HG03575 (cell line): Measurements from ENCODE around the gene HPSE2.
"Not testable (repeated sequence)": the region's sequence is repeated elsewhere in the genome, so short reads cannot be mapped to it uniquely, and the experiment has no call there.

Source experiments
- ATAC-seq: cut with Tn5 transposase; IDR thresholded peaks from one replicate; pipeline ENCODE4 v1.9.1; 2021; ENCODE audit not compliant: unreplicated experiment, insufficient number of reproducible peaks, low FRiP score; ENCODE audit errors: extremely low read depth

HPSE2 gene

GRCh38 chr10:99042051-99042771 is 193.4 kb downstream of the HPSE2 start:
- ATAC-seq, result no peak

GRCh38 chr10:99041468-99041867 is 194.2 kb downstream of the HPSE2 start:
- no peak for ATAC-seq

GRCh38 chr10:99013885-99014284 is 221.8 kb downstream of the HPSE2 start:
- ATAC-seq, result no peak

DNA sequence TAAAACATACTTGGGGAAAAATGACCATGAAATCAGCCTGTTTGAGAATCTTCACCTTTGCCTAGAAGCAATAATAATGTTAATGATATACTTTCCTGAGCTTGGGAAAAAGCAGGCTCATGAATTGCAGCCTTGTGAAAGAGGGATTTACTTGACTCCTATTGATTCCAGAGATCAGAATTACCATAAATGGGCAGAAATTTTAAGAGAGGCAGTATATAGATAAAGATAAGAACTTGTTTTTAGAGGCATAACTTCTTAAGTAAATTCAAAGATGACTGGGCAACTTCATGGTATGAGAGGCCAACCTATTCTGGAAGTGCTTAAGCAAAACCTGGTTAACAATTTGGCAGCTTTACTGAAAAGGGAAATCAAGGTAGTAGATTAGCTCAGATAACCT is 225.4 kb downstream of the HPSE2 start:
- ATAC-seq, result no peak

DNA sequence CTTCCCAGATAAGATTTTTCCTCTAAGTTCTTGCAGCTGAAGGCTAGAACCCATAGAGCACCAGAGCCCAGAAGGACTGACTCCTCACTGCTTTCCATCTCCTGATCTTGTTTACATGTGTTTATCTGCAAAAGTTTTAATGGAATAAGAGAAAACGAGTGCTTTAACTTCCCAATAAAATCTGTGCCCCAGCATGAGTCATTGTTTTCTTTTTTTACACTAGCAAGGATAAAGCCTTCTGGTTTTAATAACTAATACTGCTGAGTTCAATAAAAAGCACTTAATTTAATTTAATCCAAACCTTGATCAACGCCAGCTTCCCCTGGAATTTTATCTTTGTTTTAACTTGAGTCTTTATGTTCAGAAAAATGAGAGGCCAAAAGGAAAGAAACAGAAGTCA is 227.6 kb downstream of the HPSE2 start:
- no peak for ATAC-seq

DNA sequence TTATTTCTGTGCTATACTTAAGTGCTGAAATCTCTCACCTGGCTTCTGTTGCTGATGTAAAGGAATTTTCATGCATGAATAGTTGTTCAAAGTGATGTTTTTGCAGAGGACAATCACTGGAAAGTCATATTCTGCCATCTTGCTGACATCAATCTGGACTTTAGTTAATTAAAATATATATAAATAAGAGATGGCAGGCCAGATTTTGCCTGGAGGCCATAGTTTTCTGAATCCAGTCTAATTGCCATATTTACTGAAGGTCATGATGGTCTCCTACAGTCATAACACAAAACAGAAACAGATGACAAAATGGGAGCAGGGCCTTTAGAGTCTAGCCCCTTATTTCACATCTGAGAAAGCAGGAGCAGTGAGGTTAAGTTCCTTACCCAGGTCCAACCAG is 228.2 kb downstream of the HPSE2 start:
- ATAC-seq, result no peak

DNA sequence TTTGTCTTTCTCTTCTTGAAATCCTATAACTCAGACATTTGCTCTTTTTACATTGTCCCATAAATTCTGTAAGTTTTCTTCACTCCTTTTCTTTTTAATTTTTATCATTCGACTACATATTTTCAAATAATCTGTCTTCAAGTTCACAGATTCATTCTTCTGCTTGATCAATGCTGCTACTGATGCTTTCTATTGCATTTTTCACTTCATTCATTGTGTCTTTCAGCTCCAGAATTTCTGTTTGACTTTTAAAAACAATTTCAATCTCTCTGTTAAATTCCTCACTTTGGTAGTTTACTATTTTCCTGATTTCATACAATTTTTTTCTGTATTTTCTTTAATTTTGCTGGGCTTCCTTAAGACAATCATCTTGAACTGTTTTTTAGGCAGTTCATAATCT is 230.4 kb downstream of the HPSE2 start:
- ATAC-seq, result no peak

GRCh38 chr10:99004738-99005137 is 230.9 kb downstream of the HPSE2 start:
- ATAC-seq, result no peak

DNA sequence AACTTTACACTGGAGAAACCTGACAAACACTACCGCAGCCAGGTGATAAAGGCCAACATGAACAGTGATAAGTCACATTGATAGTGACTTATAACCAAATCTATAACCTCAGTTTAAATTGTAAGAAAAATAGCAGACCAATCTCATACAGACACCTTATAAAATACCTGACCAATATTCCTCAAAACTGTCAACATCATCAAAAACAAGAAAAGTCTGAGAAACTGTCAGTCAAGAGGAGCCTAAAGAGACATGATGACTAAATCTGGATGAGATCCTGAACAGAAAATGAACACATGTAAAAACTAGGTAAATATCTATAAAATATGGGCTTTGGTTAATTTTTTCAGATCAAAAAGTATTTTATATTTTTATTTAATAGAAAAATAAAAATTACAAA is 233.3 kb downstream of the HPSE2 start:
- ATAC-seq, result no peak

GRCh38 chr10:98997596-98997995 is 238.1 kb downstream of the HPSE2 start:
- no peak for ATAC-seq

GRCh38 chr10:98994030-98994429 is 241.6 kb downstream of the HPSE2 start:
- ATAC-seq, result no peak

DNA sequence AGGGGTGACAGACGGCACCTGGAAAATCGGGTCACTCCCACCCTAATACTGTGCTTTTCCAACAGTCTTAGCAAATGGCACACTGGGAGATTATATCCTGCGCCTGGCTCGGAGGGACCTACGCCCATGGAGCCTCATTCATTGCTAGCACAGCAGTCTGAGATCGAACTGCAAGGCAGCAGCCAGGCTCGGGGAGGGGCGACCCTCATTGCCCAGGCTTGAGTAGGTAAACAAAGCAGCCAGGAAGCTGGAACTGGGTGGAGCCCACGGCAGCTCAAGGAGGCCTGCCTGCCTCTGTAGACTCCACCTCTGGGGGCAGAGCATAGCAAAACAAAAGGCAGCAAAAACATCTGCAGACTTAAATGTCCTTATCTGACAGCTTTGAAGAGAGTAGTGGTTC is 251.9 kb downstream of the HPSE2 start:
- not testable (repeated sequence) for ATAC-seq

GRCh38 chr10:98980353-98980752 is 255.3 kb downstream of the HPSE2 start:
- no peak for ATAC-seq

- no peak for ATAC-seq
Measured at GRCh38 chr10:98971464-98971863, 264.2 kb downstream of the HPSE2 start.

DNA sequence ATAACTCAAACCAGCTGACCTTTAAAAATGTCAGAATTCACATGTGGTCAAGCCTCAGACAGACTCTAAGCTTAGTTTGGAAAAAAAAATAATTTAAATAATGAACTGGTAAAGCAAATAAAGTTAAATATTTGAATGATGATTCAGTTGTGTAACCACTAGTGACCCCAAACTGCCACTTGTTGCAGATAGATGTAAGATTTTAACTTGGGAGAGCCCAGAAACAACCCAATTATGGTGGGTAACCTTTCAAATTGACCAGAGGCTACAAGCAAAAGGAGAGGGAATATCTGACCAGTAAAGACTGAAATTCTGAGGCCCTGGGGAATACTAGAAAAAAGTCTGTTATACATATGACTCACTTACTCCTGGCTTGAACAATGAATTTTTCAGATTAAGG is 268.1 kb downstream of the HPSE2 start:
- no peak for ATAC-seq

- ATAC-seq, result no peak
Measured at GRCh38 chr10:98963608-98964007, 272.0 kb downstream of the HPSE2 start.

- no peak for ATAC-seq
Measured at GRCh38 chr10:98959379-98959778, 276.3 kb downstream of the HPSE2 start.

DNA sequence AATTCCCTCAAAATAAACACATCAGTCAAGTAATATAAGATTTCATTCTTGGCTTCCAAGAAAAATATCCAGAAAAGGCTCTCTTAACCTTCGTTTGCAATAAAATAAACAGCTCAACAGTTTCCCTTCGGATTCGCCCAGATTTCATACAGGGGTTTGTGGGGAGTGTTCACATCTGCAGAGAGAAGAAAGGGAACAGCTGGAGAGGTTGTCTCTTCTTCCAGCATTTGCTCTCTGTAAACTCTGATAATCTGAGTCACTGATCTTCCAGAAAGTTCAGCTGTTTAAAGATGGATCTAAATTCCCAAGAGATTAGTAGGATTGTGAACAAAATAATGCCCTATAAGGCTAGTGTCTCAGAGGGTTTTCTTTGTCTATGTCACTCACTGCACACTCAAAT is 277.9 kb downstream of the HPSE2 start:
- ATAC-seq, result no peak

DNA sequence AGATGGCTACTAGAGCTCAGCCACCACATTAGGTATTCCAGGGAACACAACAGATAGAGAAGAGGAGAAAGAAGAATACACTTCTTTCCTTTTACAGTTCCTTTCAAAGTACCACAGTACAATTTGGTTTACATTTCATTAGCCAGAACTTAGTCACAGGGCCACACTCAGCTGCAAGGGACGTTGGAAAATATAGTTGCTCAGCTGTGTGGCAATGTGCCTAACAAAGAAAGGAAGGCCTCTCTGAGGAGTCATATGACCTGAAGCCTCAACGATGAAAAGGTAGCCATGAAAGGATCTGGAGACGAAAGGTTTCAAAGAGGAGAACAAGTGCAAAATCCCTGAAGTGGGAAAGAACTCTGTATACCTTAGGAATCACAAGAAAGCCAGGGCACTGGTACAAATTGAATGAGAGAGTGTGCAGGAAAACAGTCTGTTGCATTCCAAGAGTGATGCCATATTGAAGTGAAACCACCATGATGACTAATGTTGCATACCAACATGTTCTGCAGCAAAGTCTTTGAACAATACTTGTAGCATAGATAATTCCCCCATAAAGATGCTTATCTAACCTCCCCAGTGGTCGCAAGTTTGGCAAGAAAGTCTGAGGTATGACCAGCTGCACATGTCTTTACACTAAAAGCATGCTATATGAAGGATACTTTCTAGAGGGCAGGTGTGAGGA is 278.9 kb downstream of the HPSE2 start:
- no peak for ATAC-seq

DNA sequence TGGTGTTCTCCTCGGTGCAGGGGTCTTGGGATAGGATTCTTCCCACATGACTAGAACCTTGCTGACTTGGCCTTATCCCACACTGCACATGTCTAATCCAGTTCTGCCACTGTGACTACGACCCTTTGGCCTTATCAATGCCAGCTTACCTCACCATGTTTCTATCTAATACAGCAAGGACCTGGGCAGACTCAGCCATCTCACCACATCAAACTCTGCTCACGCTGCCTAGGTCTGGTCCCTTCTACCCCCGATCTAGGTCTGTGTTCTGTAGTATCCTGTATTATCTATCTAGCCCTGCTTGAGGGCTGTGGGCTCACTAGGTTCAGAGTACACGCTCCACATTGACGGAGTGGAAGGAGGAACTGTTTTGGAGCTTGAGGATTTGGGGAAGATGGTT is 282.4 kb downstream of the HPSE2 start:
- ATAC-seq, result no peak
